Stimulated activated CD4-positive, alpha-beta T cell treated with anti-CD3 and anti-CD28 coated beads, Interleukin-2, amount 100 ng/mL, for 4 hours (primary cell): ENCODE measurements around the gene CCDC43.
A peak's percentile ranks its signal among the peaks of the same experiment; 100 is the strongest.
"Not testable (repeated sequence)": the region's sequence is repeated elsewhere in the genome, so short reads cannot be mapped to it uniquely, and the experiment has no call there.

Experiments used
- DNase-seq: peaks from one replicate; pipeline ENCODE4 v3.0.0-alpha.2; 2020; ENCODE audit warnings: low read depth

Gene CCDC43, protein sequence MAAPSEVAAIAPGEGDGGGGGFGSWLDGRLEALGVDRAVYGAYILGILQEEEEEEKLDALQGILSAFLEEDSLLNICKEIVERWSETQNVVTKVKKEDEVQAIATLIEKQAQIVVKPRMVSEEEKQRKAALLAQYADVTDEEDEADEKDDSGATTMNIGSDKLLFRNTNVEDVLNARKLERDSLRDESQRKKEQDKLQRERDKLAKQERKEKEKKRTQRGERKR

DNA sequence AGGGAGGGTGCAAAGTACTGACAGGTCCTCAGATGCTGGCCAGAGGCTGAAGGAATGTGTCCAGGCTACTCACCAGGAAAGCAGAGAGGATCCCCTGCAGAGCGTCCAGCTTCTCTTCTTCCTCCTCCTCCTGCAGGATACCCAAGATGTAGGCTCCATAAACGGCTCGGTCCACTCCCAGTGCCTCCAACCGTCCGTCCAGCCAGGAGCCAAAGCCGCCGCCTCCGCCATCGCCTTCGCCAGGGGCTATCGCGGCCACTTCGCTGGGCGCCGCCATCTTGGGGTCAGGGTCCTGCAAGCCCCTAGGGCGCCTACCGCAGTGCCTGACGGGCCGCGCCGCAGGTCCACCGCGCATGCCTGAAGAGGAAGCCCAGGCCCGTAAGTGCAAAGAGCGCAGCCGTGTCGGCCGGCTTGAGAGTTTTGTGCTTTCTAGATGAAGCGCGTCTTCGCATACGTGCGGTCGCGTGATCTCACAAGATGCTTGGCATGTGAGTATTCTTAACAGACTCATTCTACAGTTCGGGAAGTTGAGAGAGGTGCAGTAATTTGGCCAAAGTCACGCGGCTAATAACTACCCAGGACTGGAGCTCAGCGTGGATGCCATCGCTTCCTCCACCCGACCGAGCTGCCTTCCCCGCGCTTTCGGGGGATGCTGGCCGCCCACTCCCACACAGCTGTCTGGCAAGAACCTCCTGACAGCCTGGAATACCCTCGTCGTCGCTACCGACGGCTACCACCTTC, at the start of gene CCDC43:
Gene CCDC43, minus strand, starts transcription at position 300 of the 741 bp plus-strand sequence. Its CDS starts 23 bp downstream, at position 277.
- peak; percentile 84 for DNase-seq

DNA sequence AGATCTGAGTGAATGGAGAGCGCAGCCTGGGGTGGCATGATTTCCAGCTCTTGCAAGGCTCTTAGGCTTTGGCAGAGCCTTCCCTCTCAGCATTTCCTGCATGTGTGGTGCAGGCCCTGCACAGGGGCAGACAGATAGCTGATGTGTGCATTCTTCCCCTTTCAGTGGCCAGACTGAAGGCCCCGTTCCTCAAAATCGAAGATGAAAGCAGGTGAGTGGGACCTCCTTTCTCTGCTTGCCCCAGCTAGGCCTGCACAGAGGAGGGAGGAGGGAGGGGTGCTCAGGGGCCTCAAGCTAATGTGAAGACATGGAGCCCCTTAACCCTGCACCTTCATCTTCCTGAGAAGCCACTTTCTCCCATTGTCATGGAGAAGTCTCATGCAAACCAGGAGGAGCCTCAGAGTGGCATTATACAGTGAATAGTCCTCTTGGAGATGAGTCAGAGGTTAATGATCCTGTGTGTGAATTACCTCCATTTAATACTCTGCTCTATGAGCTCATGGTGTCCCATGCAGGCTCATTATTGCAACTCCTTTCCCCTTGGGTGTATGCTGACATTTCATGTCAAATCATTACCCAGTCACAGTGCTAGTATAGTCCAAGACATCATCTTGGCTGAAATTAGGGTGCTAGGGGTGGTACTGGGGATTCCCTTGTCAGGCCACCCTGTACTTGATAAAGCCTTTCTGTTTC, 48.8 kb upstream of the CCDC43 start:
- no peak for DNase-seq

DNA sequence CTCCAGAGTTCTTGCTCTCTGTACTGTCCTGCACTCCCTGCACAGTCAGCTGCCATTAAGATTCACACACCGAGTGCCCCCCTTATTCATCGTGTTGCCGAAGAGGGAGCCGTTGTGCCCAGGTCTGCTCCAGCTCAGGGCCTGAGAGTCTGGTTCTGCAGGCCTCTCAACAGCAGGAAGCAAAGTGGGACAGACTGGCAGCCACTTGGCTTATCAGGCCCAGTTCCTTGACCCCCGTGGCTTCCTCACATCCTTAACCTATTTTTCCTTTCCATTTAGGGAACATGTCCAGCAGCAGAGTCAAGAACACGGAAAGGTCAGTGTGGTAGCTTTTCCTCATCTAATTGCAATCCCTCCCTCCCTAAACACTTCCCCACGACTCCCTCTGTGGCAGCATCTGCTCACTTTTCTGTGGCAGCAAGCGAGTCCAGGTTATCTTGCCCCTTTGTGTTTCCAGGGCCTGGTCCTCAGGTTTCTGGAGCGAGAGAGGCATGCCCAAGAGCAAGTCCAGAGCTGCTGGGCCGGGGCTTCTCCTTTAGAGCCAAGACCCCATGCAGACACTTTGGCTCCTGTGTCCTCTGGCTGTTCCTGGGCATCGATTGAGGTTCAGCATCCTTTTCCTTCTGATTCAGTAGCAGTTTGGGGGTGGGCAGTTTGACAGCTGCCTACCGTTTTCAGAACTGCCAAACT, 47.1 kb upstream of the CCDC43 start:
- DNase-seq, result no peak

DNA sequence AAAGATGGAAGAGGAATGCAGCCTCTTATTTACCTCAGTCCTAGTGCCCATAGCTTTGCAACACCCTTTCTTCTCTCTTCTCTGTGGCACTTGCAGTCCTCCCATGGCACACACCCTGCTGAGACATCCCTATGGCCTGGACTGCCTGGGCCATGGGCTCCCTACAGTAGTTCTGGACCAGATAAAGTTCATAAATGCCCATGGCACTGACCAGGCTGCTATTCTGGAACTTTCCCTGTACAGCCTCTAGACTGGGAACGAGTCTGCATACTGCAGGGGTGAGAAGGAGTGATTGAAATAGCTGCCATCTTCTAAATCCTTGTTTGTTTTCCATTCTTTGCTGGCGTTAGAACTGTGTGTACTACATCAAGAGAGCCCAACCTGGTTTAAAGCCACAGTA, 44.7 kb upstream of the CCDC43 start:
- no peak for DNase-seq

DNA sequence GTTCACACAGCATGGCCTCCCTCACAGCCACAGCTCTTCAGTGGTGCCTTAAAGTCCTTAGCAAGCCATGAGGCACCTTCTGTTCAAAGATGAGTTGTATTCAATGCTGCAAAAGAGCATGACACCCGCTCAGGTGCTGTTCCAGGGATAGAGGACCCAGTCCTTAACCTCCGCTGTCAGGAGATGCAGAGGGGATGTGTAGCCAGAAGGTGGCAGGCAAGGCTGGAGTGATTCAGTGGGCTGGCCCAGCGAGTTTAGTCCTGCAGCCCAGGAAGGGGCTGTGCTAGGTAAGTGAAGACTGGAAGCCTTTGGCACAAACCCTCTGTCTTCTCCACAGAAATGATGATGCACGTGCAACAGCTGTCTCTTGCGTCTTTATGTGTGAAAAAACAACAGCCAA, 44.2 kb upstream of the CCDC43 start:
- DNase-seq, result no peak

DNA sequence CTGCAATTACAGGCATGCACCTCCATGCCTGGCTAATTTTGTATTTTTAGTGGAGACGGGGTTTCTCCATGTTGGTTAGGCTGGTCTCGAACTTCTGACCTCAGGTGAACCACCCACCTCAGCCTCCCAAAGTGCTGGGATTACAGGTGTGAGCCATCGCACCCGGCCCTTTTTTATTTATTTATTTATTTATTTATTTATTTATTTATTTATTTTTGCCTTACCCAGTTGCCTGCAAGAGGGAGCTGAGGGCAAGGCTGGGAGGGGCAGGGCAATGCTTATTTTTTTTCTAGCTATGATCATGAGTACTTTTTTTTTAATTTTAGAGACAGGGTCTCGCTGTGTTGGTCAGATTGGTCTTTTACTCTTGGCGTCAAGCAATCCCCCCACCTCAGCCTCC, 36.5 kb upstream of the CCDC43 start:
- DNase-seq, result not testable (repeated sequence)

DNA sequence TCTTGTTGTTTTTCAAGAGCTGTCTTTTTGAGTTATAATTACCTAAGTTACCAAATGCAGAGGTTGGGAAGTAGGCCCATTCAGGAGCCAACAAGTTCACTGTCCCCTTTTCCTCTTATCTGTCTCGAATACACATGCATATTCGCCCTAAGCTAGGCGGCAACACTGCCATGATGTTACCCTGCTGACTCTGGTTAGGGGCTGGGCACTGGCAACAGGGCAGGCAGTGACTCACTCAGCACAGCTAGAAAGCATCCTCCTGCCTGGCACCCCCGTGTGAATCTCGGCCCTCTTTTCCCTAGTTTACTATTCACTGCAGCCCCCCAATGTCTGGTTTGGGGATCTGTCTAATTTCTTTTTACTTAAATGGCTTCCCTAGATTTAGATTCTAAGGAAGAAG, 32.7 kb upstream of the CCDC43 start:
- DNase-seq, result no peak

DNA sequence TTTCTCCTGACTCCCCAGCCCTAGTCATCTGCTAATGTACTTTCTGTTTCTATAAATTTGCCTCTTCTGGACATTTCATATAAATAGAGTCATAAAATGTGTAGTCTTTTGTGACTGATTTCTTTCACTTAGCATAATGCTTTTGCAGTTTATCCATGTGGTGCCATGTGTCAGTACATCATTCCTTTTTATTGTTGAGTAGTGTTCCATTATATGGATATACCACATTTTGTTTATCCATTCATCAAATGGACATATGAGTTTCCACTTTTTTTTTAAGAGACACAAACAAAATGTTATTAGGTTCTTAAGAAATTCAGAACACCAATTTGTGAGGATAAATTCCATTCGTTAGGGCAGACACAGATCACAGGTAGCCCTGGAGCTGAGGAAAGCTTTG, 29.9 kb upstream of the CCDC43 start:
- DNase-seq, result no peak

DNA sequence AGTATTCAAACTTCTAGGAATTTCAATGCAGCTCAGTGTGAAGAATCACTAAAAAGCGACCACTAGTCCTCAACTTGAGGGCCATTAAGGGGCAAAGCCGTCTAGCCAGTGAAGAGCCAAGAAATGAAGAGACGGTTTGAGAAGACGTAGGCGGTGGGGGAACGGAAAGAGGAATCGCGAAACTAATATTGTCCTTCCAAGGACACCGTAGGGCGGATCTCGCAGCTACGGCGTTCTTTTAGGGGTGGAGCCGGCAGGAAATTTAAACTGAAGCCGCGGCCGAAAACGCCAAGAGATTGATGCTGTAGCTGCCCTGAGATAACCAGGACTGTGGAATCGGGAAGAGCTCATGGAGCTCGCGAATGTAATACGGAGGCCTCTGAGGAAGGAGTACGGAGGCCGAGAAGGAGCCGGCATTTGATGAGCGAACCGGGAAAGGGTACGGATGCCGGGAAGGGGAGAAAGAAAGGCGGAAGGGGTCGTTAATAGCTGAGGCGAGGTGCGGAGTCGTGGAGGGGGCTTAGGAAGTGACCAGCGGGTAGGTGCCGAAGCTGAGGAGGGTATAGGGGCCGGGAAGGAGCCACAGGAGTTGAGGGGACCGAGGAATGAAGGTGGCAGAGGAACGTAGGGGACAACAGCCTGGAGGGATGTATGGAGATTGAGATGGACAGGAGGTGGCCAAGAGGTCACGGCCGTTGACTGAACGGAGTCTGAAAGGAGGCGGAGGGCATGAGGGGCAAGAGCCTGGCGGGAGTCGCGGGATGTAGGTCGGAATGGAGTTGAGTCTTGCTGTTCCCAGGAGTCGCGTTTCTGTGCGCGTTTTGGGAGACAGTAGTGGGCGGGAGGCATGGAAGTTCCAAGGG, 19.1 kb upstream of the CCDC43 start, which contains the start of gene DBF4B:
Gene DBF4B, plus strand, starts transcription at position 265 of the 863 bp plus-strand sequence. Its CDS starts 156 bp downstream, at position 421.
- DNase-seq, result peak; percentile 78

DNA sequence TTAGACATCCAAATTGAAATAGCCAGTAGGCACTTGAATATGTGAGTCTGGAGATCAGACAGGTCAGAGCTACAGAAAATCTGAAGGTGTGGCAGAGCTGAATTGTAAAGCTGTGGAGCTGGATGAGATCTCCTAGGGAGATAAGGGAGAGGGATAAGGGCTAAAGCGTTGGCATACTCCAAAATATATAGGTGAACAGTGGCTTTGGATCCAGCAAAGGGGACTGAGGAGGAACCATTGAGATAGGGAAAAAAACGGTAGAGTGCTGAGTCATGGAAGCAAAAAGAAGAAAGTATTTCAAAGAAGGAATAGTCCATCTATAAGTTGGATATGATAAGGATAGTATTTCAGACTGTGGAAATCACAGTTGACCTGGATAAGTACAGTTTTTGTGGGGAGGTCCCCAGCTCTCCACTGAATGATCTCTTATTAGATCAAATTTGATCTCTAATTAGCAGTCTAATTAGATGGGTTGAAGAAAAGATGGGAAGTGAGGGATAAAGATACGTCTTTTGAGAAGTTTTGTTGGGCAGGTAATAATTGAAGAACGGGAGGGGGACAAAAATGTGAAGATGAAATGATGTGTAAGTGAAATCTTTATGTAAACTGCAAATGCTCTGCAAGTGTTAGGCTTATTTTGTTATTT, 18.3 kb upstream of the CCDC43 start:
- DNase-seq, result no peak

DNA sequence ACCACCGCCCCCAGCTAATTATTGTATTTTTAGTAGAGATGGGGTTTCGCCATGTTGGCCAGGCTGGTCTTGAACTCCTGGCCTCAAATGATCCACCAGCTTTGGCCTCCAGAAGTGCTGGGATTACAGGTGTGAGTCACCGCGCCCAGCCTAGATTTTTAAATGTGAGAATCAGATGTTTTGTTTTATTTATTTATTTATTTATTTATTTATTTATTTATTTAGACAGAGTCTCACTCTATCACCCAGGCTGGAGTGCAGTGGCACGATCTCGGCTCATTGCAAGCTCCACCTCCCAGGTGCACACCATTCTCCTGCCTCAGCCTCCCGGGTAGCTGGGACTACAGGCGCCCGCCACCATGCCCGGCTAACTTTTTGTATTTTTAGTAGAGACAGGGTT, 10.7 kb upstream of the CCDC43 start:
- DNase-seq, result not testable (repeated sequence)

DNA sequence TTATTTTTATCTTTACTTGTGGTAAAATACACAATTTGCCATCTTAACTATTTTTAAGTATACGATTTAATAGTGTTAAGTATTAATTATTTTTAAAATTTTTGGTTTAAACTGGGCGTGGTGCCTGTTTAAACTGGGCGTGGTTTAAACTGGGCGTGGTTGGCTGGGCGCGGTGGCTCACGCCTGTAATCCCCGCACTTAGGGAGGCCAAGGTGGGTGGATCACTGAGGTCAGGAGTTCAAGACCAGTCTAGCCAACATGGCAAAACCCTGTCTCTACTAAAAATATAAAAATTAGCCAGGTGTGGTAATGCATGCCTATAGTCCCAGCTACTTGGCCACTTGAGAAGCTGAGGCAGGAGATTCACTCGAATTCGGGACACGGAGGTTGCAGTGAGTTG, 4.0 kb upstream of the CCDC43 start:
- no peak for DNase-seq

DNA sequence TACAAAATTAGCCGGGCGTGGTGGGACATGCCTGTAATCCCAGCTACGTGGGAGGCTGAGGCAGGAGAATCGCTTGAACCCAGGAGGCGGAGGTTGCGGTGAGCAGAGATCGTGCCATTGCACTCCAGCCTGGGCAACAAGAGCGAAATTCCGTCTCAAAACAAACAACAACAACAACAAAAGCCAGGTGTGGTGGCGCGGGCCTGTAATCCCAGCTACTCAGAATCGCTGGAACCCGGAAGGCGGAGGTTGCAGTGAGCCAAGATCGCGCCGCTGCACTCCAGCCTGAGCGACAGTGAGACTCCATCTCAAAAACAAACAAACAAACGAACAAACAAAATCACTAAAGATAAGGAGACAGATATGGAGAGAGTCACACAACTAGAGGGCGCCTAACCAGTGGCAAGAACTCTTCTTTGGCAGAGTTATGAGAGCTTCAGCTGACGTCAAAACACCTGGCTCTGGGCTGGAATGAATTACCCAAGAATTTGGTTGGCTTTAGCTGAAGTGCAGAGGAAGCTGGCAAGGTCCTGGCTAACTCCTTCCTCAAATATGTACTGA, 1.2 kb upstream of the CCDC43 start:
- DNase-seq, result not testable (repeated sequence)

DNA sequence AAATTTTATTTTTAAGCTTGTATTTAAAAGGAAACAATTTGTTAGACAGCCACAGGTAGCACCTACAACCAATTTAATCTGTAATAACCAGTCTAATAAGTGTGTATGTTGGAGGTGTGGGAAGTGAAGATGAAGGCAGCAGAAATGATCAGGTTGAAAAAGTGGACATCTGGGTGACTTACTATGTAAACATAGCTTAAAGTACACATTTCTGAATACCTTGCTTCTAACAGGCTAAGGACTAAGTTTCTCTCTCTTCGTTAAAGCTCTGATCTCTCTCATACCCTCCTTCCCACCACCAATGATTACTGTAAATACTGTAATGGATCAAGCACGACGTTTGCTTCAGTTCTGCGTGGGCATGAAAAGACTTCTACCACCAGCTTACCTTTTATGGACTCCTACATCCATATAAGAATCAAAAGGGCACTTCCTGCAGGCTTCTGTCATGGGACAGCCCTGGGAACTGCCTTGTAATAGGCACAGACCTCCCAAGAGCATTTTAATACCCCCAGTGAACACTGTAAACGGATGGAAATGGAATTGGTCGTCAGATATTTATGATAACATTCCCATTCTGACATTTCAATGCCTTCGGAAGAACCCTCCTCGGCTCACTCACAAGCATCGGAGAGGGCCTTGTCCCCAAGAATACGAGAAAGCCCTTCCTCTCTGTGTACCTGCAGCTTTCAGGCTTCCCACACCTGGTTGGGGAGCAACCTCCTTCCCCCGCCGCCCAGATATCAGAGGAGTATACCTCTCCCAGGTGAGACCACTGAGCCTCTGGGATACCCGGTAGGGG, 700 bp downstream of the CCDC43 start:
- DNase-seq, result no peak

DNA sequence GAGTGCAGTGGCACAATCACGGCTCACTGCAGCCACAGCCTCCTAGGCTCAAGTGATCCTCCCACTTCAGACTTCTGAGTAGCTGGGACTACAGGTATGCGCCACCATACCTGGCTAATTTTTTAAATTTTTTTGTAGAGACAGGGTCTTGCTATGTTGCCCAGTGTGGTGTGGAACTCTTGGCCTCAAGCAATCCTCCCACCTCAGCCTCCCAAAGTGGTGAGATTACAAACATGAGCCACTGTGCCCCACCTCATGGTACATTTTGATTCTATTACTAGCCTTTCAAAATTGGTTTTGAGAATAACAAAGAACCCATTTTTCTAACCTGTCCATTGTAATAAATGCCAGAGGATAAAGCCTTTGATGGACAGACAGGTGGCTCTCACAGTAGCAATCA, 1.4 kb downstream of the CCDC43 start:
- DNase-seq, result no peak

DNA sequence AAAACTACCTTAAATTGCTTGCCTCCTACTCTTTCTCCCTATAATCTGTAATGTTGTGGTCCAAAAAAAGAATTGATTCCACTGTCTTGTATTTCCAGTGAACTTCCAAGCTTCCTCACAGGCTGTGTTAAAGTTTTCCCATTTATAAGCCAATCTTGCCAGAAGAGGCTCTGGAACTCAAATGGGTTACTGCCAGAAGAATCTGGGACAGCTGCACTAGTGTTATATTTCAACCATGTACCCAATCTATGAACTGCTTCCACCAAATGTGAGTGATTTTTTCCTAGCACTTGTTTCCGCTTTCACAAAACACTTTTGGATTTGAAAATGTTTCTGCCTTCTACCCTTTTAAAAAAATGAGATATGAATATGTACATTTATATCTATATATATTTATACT, 1.8 kb downstream of the CCDC43 start:
- no peak for DNase-seq

DNA sequence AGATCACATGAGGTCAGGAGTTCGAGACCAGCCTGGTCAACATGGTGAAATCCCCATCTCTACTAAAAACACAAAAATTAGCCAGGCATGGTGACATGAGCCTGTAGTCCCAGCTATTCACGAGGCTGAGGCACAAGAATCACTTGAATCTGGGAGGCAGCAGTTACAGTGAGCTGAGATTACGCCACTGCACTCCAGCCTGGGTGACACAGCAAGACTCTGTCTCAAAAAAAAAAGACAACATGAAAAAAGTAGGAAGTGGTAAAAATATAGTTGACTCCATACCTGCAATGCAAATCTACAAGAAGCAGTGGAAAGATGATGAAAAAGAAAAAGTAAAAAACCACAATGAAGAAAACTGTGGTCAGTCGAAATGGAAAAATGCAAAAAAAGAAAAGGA, 6.3 kb downstream of the CCDC43 start:
- DNase-seq, result not testable (repeated sequence)

DNA sequence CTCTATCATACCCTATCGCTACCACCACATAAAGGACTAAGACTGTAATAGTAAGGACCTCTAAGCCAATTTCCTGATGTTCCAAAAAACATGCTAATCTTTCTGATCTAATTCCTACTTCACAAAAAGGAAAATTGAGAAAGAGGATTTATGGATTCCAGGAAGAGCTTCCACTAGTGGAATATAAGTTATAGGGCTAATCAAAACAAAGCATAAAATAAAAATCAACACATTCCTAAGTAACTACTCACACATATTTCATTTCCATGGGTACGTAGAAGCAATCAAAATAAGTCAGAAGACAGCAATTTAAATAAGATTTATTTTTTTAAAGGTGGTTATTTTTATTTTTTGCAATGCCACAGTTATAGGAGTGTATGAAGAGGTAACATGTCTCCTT, 12.4 kb downstream of the CCDC43 start:
- DNase-seq, result no peak

DNA sequence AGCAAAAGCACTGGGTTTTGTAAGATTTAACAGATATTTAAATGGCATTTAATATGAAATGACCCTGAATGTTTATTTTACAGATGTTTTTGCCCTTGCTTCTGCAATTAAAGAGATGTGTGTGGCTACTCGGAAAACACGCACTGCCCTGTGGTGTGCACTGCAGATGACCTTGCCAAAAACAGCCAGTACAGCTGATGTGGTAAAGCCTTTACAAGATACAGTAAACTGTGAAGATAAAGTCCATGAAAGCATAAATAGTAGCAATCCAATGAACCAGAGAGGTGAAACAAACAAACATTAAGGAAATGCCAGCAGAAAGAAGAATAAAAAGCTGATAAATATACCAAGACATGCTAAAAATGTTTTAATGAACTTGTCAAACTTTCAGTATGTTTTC, 15.7 kb downstream of the CCDC43 start:
- DNase-seq, result no peak
